Hematopoietic multipotent progenitor cell treated with erythropoietin and hydrocortisone succinate and interleukin-3 and kit ligand, for 15 days (in vitro differentiated cells): Measurements from ENCODE around the gene WIPF3.
"Not testable (repeated sequence)": the region's sequence is repeated elsewhere in the genome, so short reads cannot be mapped to it uniquely, and the experiment has no call there.

Source experiments
- DNase-seq: peaks from one replicate; pipeline ENCODE4 v3.0.0-alpha.2; 2015; ENCODE audit warnings: low spot score

WIPF3 gene

DNA sequence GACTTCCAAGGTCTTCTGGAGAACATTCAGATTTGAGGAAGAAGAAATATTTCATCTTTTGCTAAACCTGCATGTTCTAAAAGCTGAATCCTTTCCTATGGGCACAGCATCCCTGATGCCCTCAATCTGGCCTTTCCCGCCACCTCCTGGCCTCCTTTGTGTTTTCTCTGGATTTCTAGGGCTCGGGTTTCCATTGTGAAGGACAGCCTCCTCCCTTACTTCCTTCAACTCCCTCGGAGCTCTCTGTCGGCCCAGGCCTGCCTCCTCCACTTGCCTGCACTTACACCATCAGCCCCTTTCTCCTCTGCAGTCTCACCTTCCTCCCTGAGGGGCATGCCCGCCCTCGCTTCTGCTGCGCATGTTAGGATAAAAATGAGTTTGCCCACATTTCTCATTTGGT is 75.4 kb downstream of the WIPF3 start:
- no peak for DNase-seq

DNA sequence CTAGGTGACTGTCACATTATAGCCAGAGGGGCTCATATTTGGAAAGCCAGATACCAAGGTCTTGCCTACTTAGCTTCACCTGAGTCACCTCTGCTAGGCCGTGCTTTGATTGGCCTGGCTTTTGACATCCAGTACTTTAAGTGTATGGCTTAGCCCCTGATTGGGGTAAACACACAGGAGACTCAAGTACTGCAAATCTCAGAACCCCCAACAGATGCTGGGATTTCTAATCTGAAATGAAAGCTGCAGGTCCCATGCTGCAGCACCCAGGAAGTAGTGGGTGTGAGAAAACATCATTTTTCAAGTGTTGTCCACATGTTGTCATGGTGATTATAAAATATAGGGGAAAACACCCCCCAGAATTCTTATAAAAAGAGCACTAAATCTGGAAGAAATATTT is 76.2 kb downstream of the WIPF3 start:
- DNase-seq: no peak

DNA sequence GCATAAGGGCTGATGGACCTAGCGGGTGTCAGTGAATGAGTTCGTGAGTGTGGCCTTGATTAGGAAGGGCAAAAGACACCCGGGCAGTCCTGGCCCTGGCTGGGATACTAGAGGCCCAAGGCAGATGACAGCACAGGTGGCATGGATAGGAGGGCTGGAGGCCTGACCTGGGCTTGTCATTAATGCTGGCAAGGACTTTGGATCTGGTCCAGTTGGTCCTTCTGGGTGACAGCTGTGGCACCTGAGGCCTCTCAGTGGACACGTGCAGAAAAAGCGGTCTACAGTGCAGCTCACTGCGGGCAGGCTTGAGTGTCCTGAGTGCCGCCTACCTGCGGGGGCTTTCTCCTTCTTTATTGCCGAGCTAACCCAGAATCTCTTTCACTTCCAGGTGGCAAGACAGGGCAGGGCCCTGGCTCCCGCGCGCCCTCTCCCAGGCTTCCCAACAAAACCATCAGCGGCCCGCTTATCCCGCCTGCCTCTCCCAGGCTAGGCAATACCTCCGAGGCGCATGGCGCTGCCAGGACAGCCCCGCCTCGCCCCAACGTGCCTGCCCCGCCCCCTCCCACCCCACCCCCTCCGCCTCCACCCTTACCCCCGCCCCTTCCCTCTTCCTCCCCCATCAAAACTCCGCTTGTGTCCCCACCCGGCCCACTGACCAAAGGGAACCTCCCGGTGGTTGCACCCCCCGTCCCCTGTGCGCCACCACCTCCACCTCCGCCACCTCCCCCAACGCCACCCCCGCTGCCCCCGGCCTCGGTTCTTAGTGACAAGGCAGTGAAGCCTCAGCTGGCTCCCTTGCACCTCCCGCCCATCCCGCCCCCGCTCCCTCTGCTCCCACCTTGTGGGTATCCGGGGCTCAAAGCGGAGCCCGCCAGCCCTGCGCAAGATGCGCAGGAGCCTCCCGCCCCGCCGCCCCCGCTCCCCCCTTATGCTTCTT is 77.4 kb downstream of the WIPF3 start:
- no peak for DNase-seq

DNA sequence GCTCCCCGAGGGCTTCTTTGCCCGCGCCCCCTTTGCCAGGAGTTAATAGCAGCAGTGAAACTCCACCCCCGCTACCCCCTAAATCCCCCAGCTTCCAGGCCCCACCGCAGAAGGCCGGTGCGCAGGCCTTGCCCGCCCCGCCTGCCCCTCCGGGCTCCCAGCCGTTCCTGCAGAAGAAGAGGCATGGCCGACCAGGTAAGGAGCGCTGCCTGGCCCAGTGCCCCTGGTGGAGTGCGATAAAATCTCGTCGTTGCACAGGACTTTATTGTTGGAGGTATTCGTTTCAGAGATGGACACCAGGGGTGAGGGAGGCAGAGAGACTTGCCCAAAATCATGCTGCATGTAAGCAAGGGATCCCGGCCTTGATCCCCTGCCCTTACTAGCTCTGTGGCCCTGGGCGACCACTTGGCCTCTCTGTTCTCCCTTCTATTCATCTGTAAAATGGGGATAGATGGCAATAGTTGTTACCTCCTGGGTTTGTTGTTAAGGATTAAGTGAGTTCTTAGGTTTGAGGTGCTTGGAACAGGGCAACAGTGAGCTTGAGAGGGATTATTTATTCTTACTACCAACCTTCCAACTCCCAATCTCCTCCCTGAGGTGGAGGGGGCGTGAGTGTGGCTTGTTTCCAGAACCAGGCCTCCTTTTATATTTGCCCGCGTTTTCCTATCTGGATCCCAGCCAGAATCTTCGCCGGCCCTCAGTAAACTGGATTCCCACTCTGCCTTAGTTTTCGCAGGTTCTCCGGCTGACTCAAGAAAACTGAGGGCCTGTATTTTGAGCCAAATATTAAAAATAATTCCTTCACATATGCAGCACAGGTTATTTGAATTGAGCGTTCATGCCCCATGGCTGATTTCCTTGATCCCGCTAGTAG is 78.3 kb downstream of the WIPF3 start:
- DNase-seq: no peak

DNA sequence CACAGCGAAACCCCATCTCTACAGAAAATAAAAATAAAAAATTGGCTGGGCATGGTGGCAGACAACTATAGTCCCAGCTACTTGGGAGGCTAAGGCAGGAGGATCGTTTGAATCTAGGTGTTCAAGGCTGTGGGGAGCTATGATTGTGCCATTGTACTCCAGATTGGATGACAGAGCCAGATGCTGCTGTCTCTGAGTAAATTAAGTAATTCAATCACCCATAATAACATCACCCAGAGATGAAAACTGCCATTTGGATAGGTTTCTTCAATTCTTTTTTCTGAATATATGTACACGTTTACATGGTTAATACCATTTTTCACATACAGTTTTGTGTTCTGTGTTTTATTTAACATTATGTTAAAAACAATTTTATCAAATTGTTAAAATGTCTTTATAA is 79.3 kb downstream of the WIPF3 start:
- DNase-seq: no peak

DNA sequence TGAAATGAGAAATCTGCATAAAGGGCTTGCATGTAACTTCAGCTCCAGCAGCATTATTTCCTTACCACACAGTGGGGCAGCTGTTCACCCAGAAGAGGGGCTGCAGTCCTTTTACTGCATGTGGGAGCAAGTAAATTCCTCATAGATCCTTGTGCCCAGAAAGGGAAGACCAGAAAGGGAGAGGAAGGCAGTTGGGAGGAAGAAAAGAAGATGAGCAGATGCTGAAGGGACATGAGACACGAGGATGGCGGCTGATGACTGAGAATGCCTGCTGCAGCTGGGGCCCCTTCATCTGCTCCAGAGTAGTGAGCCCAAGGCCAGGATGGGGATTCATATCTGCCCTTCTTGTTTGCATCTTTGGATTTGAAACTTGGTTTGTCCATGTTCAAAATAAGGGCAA is 80.5 kb downstream of the WIPF3 start:
- DNase-seq: no peak

DNA sequence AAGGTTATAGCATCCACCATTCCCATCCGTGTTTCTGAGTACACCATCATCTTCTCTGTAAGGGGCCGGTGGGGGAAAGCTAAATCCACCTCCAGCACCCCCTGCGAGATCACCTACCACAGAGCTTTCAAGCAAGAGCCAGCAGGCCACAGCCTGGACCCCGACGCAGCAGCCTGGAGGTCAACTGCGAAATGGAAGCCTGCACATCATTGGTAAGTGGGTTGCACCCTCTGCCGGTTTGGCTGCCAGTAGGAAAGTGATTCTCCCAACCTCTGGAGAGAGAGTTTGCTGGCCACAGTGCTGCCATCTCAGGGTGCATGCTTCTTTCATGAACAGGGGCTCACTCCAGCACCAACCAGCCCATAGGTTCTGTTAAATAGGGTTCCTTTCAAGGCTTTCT is 81.7 kb downstream of the WIPF3 start:
- DNase-seq: no peak

DNA sequence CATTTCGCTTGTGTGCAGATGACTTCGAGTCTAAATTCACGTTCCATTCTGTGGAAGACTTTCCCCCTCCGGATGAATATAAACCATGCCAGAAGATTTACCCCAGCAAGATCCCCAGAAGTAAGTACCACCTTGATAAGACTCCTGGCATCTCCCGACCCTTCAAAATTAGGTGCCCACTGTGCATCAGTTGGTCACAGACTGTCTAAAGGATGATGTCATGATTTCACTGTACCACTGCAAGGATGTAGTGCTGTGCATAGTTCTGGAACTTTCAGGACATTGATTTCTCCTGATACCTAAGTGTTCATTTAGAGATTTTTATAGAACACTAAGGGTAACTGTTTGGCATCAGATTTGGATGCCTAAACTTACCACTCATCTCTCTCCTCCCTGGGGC is 83.0 kb downstream of the WIPF3 start:
- DNase-seq: no peak

DNA sequence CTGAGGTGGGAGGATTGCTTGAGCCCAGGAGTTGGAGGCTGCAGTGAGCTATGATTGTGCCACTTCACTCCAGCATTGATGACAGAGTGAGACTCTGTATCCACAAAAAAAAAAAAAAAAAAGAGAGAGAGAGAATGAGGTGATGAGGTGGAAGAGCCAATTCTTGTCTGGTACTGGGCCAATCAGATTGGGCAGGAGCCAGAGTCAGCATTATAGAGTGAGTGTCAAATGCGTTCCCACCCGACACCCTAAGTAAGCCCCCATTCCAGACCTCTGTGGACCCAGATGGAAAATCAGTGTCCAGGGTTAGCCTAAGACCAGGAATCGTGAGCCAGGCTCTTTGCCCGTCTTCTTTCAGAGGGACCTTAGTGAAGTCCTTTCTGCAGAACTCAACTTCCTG is 83.9 kb downstream of the WIPF3 start:
- no peak for DNase-seq

DNA sequence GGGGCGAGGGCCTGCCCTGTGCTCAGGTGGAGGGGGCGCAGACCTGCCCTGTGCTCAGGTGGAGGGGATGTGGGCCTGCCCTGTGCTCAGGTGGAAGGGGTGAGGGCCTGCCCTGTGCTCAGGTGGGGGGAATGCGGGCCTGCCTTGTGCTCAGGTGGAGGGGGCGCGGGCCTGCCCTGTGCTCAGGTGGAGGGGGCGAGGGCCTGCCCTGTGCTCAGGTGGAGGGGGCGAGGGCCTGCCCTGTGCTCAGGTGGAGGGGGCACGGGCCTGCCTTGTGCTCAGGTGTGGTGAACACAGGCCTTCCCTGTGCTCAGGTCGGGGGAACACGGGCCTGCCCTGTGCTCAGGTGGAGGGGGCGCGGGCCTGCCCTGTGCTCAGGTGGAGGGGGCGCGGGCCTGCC is 84.5 kb downstream of the WIPF3 start:
- not testable (repeated sequence) for DNase-seq

DNA sequence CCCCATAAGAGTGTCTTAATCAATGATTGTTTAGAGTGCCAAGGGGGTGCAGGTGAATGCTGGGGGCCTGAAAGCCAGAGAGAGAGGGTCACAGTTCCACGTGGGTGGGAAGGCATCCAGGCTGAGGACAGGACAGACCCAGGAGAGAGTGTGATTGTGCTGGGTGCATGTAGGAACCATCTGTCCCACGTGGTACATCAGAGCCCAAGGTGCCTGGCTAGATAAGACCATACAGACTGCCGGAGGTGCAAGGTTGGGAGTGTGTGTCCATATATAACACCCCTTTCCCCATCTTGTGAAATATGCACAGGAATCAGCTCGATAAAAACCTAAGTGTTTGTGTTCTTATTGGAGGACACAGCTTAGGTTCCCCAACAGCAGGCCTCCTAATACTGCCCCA is 85.5 kb downstream of the WIPF3 start:
- peak; percentile 25 for DNase-seq

DNA sequence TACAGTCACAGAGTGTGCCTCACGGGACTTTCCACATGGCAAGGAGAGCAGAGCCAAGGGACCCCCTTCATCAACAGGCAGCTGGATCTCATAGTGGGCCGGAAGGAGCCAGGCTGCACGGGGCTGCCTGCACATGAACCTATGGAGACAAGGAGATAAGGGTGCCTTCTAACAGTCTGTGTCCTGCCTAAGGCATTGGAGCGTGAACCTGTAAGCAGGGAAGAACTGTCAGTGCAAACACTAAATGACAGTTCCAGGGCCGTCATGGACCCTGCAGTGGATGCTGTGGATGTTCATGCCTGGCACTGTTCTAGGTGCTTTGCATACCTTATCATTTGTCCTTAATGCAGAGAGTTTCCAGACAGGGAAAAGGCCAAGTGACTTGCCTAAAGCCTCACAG is 85.9 kb downstream of the WIPF3 start:
- DNase-seq: no peak

DNA sequence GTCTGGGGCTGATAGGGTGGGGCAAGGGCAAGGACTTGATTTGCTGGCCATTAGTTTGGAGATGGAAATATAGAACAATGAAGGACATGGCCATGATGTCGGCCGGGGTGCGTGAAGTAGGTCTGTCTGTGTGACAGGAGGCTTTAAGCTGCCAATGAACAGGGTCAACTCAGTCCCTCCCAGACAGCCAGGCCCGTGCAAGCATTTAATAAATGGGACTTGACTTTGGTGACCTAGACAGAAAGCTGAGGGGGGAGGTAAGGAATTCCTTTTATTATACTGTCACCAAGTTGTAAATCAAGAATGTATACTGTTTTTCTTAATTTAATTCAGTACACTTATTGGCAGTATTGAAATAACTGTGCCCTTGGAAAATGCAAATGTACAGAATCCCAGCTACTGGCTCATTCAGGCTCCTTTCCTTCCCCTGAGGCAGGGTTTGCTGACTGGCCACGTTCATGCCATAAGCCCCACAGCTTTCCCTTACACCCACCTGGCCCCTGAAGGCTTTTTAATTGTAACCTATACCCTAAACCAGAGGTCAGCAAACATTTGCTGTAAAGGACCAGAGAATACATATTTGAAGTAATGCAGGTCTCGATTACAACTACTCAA is 87.2 kb downstream of the WIPF3 start:
- no peak for DNase-seq

DNA sequence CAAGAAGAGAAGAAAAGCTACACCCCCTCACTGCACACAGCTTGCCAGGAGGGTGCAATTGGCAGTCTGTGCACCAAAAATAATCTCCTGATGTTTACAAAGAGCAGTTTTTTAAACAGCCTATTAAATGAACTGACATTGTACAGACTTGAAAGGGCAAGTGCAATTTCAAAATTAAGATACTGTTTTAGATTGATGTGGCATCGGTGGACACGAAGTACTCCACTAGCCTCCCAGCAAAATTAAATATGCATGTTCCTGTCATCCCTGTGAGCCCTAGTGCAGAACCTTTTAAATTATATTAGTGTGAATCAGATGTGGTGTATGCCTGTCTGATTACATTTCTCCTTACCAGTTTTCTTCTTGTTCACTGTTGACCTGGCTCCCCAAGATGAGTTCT is 87.9 kb downstream of the WIPF3 start:
- no peak for DNase-seq

DNA sequence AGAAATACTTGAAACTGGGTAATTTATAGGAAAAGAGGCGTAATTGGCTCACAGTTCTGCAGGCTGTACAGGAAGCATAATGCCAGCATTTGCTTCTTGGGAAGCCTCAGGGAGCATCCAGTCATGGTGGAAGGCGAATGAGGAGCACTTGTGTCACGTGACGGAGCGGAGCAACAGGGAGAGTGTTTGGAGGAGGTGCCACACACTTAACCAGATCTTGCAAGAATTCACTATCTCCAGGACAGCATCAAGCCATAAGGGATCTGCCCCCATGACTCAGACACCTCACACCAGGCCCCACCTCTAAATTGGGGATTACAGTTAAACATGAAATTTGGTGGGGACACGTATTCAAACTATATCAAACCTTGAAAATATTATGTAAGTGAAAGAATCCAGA is 89.3 kb downstream of the WIPF3 start:
- DNase-seq: no peak

DNA sequence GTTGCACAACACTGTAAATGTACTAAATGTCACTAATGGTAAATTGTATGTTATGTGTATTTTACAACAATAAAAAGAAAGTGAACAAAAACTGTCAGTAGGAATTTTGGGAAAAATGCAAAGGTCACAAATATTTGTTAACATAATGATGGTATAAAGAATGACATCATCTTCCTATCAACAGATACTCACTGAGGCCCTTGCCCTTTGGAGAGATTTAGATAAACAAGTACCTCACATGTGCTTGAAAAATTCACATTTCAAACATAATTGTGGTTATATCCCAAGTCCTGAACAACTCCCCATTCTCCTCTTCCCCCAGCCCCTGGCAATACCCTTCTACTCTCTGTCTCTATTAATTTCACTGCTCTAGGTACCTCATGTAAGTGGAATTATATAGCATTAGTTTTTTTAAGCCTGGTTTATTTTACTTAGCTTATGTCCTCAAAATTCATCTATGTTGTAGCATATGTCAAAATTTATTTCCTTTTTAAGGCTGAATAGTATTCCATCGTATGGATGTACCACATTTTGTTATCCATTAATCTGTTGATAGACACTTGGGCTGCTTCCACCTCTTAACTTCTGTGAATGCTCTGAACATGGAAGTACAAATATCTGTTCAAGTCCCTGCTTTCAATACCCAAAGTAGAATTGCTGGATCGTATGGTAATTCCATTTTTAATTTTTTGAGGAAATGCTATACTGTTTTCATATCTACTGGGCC is 90.5 kb downstream of the WIPF3 start:
- DNase-seq: no peak

DNA sequence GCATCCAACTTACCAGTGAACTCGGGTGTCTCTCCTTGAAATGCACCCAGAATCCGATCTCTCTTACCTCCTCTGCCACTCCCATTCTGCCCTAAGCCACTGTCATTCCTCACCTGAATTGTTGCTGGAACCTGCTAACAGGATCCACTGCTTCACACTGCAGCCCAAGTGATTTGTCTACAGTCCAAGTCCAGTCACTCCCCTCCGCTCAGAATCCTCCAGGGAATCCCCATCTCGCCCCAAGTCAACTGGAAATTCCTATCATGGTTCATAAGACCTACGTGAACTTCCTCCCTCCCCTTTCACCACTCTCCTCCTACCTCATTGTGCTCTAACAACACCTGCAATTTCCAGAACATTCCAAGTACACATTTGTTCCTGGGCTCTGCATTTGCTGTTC is 92.0 kb downstream of the WIPF3 start:
- DNase-seq: no peak

DNA sequence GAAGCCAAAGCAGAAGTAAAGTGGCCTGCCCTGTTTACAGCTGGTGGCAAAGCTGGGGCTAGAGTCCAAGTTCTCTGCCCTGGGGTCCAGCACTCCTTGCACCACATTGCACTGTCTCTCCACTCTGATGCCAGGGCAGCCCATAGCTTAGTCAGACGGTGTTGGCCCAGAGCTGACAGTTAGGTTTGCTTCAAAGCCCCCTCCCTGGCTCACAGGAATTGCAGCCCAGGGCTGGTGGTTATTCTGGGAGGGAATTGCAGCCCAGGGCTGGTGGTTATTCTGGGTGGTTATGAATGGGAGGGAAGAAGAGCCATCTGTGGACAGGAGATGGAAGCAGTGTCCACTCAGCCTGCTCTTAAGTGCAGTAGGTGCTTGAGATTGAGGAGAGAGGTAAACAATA is 94.4 kb downstream of the WIPF3 start:
- no peak for DNase-seq

DNA sequence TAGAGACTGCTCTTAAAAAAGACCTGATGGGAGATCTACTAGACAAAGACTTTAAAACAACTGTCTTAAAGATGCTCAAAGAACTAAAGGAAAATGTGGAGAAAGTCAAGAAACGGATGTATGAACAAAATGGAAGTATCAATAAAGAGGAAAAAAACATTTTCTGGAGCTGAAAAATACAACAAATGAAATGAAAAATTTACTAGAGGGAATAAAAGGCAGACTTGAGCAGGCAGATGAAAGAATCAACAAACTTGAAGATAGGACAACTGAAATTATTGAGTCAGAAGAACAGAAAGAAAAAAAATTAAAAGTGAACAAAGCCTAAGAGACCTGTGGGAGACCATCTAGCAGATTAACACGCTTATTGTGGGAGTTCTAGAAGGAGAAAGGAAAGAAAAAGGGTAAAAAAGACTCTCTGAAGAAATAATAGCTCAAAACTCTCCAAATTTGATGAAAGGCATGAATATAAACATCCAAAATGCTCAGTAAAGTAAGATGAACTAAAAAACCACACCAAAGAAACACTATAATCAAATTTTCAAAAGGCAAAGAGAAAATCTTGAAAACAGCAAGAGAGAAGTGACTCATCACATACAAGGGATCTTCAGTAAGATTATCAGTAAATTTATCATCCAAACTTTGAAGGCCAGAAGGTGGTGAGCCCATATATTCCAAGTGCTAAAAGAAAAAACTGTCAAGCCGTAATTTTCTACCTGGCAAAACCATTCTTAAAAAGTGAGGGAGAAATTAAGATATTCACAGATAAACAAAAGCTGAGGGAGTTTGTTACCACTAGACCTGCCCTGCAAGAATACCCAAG is 100.1 kb downstream of the WIPF3 start:
- DNase-seq: no peak

DNA sequence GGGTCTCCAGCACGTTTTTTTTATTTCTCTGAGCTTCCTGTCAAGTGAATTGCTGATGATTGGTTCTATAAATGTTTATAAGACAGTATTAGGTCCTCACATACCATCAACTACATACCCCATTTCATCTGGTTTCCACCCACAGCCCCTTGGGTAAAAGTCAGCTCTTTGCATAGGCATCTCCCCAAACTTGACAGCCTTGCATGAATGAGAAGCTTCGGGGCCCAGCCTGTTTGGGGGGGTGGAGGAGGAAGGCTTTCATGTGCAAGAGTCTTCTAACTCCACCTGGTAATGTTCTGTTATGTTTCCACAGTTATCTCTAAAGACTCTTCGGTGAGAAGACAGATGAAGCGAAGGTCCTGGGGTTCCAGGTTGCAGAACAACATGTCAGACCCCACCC is 107.9 kb downstream of the WIPF3 start:
- no peak for DNase-seq
